BLaER1 treated with 17β-estradiol and CSF1 and Interleukin-3, amounts not matched to agents 10 nM and 100 nM (cell line): ENCODE measurements around the gene TXNDC11.

Experiments used
- H3K27ac ChIP-seq, 11 experiments: shearing (Covaris generic); formaldehyde crosslinking; 2 replicates each; pipeline ENCODE4 v1.8.1; 2022
- H3K27me3 ChIP-seq, 11 experiments: shearing (Covaris generic); formaldehyde crosslinking; 2 replicates each; pipeline ENCODE4 v1.8.1; 2022
- H3K36me3 ChIP-seq, 11 experiments: shearing (Covaris generic); formaldehyde crosslinking; 2 replicates each; pipeline ENCODE4 v1.8.1; 2022
- H3K4me1 ChIP-seq, 10 experiments: shearing (Covaris generic); formaldehyde crosslinking; 2 replicates each; pipeline ENCODE4 v1.8.1; 2022
- H3K4me2 ChIP-seq, 11 experiments: shearing (Covaris generic); formaldehyde crosslinking; 2 replicates each; pipeline ENCODE4 v1.8.1; 2022
- H3K4me3 ChIP-seq, 10 experiments: shearing (Covaris generic); formaldehyde crosslinking; 2 replicates each; pipeline ENCODE4 v1.8.1; 2022
- H3K9ac ChIP-seq, 11 experiments: shearing (Covaris generic); formaldehyde crosslinking; 2 replicates each; pipeline ENCODE4 v1.8.1; 2022
- H3K9me3 ChIP-seq, 11 experiments: shearing (Covaris generic); formaldehyde crosslinking; replicated peaks in 1 of 11; 2 replicates each; pipeline ENCODE4 v1.8.1; 2022
- H4K20me1 ChIP-seq, 11 experiments: shearing (Covaris generic); formaldehyde crosslinking; 2 replicates each; pipeline ENCODE4 v1.8.1; 2022
- Cebpa-rat ChIP-seq, 11 experiments: shearing (Covaris generic); IDR thresholded peaks; 2 replicates each; pipeline ENCODE4 v1.8.1; 2022

TXNDC11 gene

DNA sequence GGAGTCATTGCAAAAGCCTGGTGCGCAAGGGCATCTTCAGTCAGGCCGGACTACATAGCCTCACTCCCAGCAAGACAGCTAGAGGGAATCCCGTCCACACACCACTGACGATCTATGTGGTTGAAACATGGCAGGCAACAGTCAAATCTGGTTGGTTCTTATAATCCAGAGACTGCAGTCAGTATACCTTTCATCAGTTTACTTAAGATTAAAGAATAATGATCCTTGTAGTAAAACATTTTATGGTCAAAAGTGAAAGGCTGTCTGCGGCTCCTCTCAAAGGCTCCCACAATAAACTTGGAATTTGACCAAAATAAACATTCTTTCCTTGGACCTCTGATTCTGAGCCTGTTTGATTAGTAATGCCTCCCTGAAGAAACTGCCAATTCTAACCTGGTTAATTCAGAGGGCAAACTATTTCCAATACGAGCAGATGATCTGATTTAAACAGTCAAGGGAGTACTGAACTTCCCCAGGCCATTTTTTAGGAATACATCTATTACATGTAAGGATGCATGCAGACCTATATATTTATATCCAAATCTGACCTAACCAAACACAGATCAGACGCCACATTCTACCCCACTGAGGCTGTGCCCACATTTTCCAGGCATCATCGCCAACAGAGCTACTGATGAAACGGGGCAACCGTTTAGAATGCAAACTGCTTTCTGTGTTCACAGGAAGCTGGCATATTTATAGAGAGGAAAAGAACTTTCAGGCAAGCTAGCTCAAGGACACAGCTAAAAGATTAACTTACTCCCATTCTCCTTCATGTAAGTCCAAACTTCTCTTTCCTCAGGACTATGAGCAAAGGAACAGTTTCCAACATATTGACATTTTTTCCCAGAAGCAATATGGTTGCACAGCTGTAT lies 15.3 kb upstream of the TXNDC11 start:
- no peak for TF ChIP-seq Cebpa-rat (IDR thresholded peaks at IDR 0.05)
- Histone ChIP-seq H3K9ac (peak overlapping the region in 1 of 11 experiments; percentile 39; a peak in 1 of 22 replicates), H3K27ac (no peak overlapping the region), H3K36me3 (peaks cover 95 to 100% (median 99%) of the 10 kb centered on the region in 11 experiments), H3K4me2 (peak overlapping the region in 3 of 11 experiments; percentile 6 to 43 (median 42); a peak in 5 of 22 replicates), H3K4me3 (no peak overlapping the region), H3K9me3 (no peaks in the 10 kb centered on the region), H4K20me1 (peaks cover 0 to 20% (median 0%) of the 10 kb centered on the region in 11 experiments; a peak in 8 of 22 replicates), H3K27me3 (no peaks in the 10 kb centered on the region), H3K4me1 (peaks cover 0 to 16% (median 10%) of the 10 kb centered on the region in 10 experiments; a peak in 11 of 20 replicates)

DNA sequence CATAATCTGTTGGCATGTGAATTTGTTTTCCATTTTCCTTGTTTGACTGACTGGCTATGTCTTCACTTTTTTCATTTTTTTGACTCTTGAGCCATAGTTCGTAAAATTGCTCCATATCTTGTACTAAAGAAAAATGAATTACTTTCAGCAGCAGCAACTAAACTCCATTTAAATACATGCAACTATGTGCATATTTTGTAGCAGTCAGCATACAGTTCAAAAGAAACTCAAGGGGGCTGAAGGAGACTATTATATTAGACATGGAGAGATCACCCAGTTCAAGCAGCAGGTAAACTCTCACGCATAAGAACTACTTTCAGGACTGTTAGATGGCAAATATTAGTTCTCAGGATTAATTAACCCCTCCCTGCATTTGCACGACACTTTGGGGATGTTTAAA lies 13.6 kb upstream of the TXNDC11 start:
- Histone ChIP-seq H3K27me3 (no peaks in the 10 kb centered on the region), H3K9me3 (no peaks in the 10 kb centered on the region), H3K36me3 (peaks cover 95 to 100% (median 99%) of the 10 kb centered on the region in 11 experiments), H3K4me2 (no peak overlapping the region), H3K4me3 (no peak overlapping the region), H3K27ac (no peak overlapping the region), H4K20me1 (peaks cover 0 to 20% (median 0%) of the 10 kb centered on the region in 11 experiments; a peak in 8 of 22 replicates), H3K9ac (no peak overlapping the region), H3K4me1 (peaks cover 0 to 16% (median 10%) of the 10 kb centered on the region in 10 experiments; a peak in 11 of 20 replicates)
- TF ChIP-seq Cebpa-rat (IDR thresholded peaks at IDR 0.05): no peak

DNA sequence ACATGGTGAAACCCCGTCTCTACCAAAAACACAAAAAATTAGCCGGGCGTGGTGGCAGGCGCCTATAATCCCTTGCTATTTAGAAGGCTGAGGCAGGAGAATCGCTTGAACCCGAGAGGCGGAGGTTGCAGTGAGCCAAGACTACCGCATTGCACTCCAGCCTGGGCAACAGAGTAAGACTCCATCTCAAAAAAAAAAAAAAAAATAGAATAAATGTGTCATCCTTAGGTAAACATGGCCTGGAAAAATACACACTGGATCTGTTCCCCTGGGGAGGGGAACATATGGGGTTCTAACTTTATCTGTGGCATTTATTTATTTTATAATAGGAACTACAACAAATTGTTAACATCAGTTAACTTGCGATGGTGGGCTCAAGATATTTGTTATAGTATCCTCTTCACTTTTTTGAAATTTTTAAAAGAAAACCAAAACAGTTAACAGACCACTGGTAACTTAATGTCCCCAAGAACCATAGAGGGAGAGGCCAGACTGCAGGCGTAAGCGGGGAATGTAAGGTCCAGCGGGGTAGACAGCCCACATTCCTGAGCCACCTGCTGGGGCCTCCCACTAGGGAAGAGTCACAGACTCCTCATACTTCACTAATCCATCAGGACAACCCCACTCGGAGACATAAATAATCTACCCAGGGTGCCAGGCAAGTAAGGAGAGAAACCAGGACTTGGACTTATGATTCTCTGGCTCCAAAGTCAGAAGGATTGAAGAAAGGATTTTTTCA lies 12.5 kb upstream of the TXNDC11 start:
- peaks cover 95 to 100% (median 99%) of the 10 kb centered on the region in 11 experiments for H3K36me3 ChIP-seq
- no peak for TF ChIP-seq Cebpa-rat (IDR thresholded peaks at IDR 0.05)

DNA sequence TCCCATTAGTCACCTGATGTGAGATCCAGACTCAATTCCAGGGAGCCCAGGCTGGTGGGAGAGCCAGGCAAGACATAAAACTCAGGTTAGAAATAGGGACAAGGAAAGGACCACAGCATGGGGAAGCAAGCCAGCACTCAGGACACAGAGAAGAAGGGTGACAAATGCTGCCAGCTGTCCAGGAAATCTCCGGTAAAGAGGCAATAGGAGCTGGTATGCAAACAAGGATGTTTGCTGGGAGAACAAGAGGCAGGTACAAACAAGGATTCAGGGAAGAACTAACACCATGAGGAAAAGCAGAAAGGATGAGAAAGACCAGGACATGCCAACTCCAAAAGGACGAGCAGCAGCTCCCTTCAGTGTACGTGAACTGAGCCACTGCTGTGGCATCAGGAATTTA lies 10.2 kb upstream of the TXNDC11 start:
- no peak overlapping the region for H3K4me3 ChIP-seq
- peaks cover 0 to 16% (median under 1%) of the 10 kb centered on the region in 10 experiments; a peak in 8 of 20 replicates for H3K4me1 ChIP-seq
- peaks cover 0 to 25% (median 0%) of the 10 kb centered on the region in 11 experiments; a peak in 6 of 22 replicates for H4K20me1 ChIP-seq
- H3K4me2 ChIP-seq: no peak overlapping the region
- no peak overlapping the region for H3K9ac ChIP-seq
- TF ChIP-seq Cebpa-rat (IDR thresholded peaks at IDR 0.05): no peak
- H3K27ac ChIP-seq: no peak overlapping the region
- H3K27me3 ChIP-seq: no peaks in the 10 kb centered on the region
- peaks cover 88 to 100% (median 95%) of the 10 kb centered on the region in 11 experiments for H3K36me3 ChIP-seq
- H3K9me3 ChIP-seq: no peaks in the 10 kb centered on the region

More for the DNA sequence above, 12.5 kb upstream of the TXNDC11 start:
- peaks cover 0 to 16% (median 8%) of the 10 kb centered on the region in 10 experiments; a peak in 11 of 20 replicates for H3K4me1 ChIP-seq
- no peak overlapping the region for H3K4me3 ChIP-seq
- H3K9me3 ChIP-seq: no peaks in the 10 kb centered on the region
- H3K4me2 ChIP-seq: no peak overlapping the region
- H3K27me3 ChIP-seq: no peaks in the 10 kb centered on the region
- H3K27ac ChIP-seq: no peak overlapping the region
- H3K9ac ChIP-seq: no peak overlapping the region
- peaks cover 0 to 14% (median 0%) of the 10 kb centered on the region in 11 experiments; a peak in 7 of 22 replicates for H4K20me1 ChIP-seq

DNA sequence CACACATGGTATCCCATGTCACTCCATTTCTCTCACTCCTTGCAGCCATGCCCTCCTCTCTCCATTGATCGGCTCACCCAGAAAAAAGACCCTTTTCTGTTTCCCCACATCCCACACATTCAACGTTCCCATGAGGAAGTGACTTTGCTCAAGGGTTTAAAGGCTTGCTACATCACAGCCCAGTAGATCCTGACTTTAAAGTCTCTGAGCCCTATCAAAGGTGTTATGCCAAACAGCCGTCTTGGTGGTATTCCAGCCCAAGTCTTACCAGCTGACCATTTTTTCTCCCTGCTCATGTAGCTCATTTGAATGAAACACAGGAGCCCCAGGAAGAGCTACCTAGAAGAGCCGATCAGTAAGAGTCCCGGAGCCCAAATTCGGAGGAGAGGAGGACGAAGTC lies 7.4 kb upstream of the TXNDC11 start:
- Histone ChIP-seq H3K4me3 (no peak overlapping the region), H4K20me1 (peaks cover 0 to 25% (median 0%) of the 10 kb centered on the region in 11 experiments; a peak in 4 of 22 replicates), H3K9ac (no peak overlapping the region), H3K27me3 (no peaks in the 10 kb centered on the region), H3K27ac (no peak overlapping the region), H3K4me1 (peaks cover 0 to 19% (median 0%) of the 10 kb centered on the region in 10 experiments; a peak in 6 of 20 replicates), H3K4me2 (no peak overlapping the region), H3K9me3 (no peaks in the 10 kb centered on the region), H3K36me3 (peaks cover 62 to 80% (median 73%) of the 10 kb centered on the region in 11 experiments)
- TF ChIP-seq Cebpa-rat (IDR thresholded peaks at IDR 0.05): no peak

DNA sequence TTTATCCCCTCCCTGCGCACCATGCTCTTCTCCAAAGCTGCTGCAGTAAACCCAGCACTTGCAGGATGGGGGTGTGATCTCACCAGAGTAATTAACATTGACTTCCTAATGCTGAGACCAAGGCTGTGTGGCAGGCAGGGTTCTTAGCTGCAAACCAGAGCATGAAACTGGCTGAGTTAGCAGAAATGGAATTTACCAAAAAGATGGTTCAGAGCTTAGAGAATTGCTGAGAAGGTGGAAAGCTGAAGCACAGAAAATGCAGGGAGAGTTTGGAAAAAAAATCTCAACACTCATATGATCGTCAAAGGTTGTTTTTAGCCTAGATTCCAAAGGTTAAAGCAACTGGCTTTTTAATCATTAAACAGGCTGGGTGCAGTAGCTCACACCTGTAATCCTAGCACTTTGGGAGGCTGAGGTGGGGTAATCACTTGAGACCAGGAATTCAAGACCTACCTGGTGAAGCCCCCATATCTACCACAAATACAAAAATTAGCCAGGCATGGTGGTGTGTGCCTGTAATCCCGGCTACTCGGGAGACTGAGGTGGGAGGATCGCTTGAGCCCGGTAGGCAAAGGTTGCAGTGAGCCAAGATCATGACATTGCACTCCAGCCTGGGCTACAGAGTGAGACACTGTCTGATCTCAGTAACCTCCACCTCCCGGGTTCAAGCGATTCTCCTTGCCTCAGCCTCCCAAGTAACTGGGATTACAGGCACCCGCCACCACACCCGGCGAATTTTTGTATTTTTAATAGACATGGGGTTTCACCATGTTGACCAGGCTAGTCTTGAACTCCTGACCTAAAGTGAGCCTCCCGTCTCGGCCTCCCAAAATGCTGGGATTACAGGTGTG lies 6.0 kb upstream of the TXNDC11 start:
- Histone ChIP-seq H3K4me1 (peaks cover 4 to 24% (median 7%) of the 10 kb centered on the region in 10 experiments; a peak in 19 of 20 replicates), H3K27ac (peak overlapping the region in 2 of 11 experiments; percentile 31 to 32; a peak in 3 of 22 replicates), H3K4me2 (peak overlapping the region in 3 of 11 experiments; percentile 14 to 82 (median 61); a peak in 5 of 22 replicates), H3K36me3 (peaks cover 49 to 66% (median 59%) of the 10 kb centered on the region in 11 experiments), H3K9me3 (no peaks in the 10 kb centered on the region), H4K20me1 (peaks cover 0 to 20% (median 0%) of the 10 kb centered on the region in 11 experiments; a peak in 3 of 22 replicates), H3K9ac (no peak overlapping the region), H3K27me3 (no peaks in the 10 kb centered on the region), H3K4me3 (no peak overlapping the region)
- no peak for TF ChIP-seq Cebpa-rat (IDR thresholded peaks at IDR 0.05)

DNA sequence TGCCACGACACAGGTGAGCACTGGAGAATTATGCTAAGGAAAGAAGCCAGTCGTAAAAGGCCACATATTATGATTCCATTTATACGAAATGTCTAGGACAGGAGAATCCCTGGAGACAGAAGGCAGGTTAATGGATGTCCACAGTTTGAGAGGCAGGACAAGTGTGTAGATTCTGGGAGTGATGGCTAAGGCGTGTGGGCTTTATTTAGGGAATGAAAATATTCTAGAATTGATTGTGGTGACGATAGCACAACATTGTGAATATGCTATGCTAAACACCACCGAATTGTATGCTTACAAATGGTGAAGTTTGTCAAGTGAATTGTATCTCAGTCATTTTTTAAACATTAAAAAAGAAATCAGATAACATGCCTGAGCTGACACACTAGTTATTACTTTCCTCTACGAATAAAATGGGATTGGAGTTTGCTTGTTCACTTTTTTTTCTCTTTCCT lies 5.3 kb upstream of the TXNDC11 start:
- Histone ChIP-seq H3K9ac (no peak overlapping the region), H3K4me1 (peaks cover 10 to 29% (median 13%) of the 10 kb centered on the region in 10 experiments), H3K9me3 (no peaks in the 10 kb centered on the region), H3K36me3 (peaks cover 42 to 59% (median 52%) of the 10 kb centered on the region in 11 experiments), H3K4me2 (peak overlapping the region in 3 of 11 experiments; percentile 14 to 82 (median 61); a peak in 4 of 22 replicates), H3K27ac (no peak overlapping the region), H3K4me3 (no peak overlapping the region), H4K20me1 (peaks cover 0 to 15% (median 0%) of the 10 kb centered on the region in 11 experiments; a peak in 3 of 22 replicates), H3K27me3 (no peaks in the 10 kb centered on the region)
- no peak for TF ChIP-seq Cebpa-rat (IDR thresholded peaks at IDR 0.05)

DNA sequence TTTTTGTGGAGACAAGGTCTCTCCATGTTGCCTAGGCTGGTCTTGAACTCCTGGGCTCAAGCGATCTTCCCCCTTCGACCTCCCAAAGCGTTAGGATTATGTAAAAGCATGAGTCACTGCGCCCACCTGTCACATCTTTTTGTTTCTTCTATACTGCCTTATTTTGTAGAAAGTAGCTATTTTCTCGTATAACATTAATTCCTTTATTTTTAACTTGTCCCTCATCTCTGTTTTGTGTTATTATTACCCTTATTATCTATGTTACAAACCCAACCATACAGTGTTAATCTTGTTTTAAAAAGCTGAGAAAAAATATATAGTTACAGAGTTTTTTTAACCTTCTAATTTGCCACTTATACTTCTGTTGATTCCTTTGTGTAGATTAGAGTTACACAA lies 1.4 kb upstream of the TXNDC11 start:
- no peaks in the 10 kb centered on the region for H3K27me3 ChIP-seq
- peak overlapping the region in 2 of 11 experiments; percentile 48 to 96; a peak in 5 of 22 replicates for H3K9ac ChIP-seq
- H3K9me3 ChIP-seq: no peaks in the 10 kb centered on the region
- peaks cover 35 to 52% (median 39%) of the 10 kb centered on the region in 10 experiments for H3K4me1 ChIP-seq
- TF ChIP-seq Cebpa-rat (IDR thresholded peaks at IDR 0.05): no peak
- peaks cover 18 to 37% (median 27%) of the 10 kb centered on the region in 11 experiments; a peak in 21 of 22 replicates for H4K20me1 ChIP-seq
- H3K36me3 ChIP-seq: peaks cover 3 to 20% (median 13%) of the 10 kb centered on the region in 11 experiments
- H3K4me3 ChIP-seq: no peak overlapping the region
- peak overlapping the region; percentile 76 to 95 (median 86) for H3K4me2 ChIP-seq
- peak overlapping the region in 10 of 11 experiments; percentile 85 to 97 (median 93); a peak in 19 of 22 replicates for H3K27ac ChIP-seq
